ENCODE results near the gene MDK.

MDK gene

DNA sequence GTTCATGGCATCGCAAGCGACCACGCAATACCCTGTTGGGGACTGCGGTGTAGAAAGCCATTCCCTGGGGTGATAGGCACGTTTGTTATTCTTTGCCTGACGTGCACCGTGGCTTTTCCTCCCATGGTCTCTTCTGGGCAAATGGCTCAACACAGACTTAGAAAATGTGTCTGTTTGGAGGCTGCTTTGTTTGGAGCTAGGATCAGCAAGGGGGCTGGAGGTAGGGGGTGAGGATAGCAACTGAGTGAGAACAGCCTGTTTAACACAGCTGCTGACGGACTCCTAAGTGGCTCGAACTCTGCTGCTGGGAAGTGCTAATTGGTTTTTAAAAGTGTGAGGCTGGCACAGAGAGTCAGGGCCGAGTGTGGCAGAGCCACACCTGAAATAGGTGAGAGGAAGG is 26.2 kb downstream of the MDK start:
- DNase-seq, result no peak

GRCh38 chr11:46408407-46408986 is 27.0 kb downstream of the MDK start:
- DNase-seq, result no peak

GRCh38 chr11:46410021-46410420 is 28.6 kb downstream of the MDK start:
- no peak for DNase-seq

GRCh38 chr11:46413760-46414465 is 32.4 kb downstream of the MDK start:
- no peak for DNase-seq

DNA sequence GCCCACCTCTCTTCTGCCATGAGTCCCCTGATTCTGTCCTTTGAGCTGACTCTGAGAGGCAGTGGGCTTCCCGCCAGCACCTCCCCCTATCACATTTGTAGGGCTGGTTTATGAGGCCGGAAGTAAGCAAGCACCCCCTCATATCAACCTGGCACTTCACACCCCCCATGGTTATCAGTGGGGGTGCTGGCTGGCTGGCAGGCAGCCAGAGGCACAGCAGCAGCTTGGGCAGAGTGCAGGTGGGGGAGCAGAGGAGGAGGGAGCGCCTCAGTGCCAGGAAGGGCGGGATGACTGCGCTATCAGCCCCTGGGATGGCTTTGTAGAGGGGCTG is 33.0 kb downstream of the MDK start:
- DNase-seq, result no peak

DNA sequence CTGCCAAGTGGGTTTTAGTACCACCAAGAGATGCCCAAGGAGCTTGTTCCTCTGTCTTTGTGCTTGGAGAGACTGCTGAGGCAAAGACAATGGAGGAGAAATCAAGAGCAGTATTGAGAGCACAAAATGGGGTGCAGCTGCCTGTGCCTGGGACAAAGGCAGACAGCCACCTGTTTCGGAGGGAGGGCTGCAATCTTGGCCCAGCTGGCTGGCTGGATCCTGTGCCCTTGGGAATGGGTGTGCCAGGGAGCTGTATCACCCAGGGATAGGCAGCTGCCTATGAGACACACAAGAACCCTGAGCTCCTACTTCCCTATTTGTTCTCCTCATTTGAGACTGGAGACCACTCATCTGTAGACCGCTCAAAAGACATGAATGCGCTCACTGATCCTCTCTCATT is 33.4 kb downstream of the MDK start:
- no peak for DNase-seq

DNA sequence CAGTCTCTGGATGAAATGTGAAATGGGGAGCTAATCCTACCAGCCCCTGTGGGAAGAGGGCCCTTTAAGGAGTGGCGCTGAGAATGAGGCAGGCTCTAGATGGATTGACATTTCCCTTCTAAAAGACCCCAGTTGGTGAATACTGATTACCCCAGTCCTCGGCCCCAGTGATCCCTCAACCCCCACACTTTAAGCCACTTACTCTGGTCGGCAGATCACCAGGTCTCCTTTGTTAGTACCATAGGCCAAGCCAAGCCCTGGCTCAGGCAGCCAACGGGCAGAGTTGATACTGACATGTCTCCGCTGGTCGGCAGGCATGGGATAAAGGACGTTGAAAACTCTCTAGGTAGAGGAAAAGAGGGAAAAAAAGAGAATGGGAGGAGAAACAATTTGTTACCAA is 36.2 kb downstream of the MDK start:
- DNase-seq, result no peak

- no peak for DNase-seq
These were observed 37.3 kb downstream of the MDK start for GRCh38 chr11:46418751-46419150.

GRCh38 chr11:46420513-46420912 is 39.0 kb downstream of the MDK start:
- DNase-seq, result no peak

DNA sequence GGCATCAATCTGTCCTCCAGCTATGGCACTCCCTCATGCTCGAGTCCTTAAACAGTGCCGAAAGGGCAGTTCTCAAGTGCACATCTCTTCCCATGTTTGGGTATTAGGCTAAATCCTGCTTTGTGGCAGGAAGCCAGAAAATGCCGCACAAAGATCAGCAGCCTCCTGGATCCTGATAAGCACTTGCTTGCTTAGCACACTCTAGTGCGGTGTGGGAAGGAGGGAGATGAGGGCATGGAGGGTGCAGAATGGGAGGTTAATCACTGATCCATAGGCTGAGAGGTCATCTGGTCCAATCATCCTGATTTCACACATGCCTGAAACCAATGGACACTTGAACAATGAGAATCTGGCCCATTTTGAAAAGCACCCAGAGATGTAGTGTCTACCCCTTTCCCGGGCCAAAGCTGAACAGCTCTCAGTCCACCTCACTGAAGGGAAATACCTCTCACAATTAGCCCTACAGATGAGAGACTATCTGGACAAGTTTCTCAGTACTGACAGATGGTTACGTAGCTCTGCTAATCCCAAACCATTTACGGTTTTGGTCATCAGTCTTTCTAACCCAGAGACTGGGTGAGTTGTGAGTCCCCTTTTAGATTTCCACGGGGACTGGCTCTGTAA is 39.9 kb downstream of the MDK start:
- DNase-seq, result no peak

DNA sequence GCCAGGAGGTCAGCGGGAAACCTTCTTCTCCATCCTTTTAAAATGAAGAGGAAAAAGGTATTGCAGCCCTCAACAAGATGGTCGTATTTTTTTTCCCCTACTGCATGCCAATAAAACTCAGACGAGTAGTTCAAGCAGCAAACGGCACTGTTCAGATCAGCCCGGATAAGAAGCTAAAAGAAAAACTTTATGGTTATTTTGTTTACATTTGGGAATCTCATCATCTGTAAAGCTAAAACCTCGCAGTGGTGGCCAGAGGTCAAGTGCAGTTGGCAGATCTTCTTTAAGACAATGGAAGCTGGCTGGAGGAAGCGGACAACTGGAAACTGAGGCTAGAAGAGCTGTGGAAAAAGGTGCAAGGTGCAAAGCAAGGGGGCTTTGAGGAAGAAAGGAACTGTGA is 41.1 kb downstream of the MDK start:
- DNase-seq, result no peak

GRCh38 chr11:46426233-46426991 is 44.9 kb downstream of the MDK start:
- no peak for DNase-seq

GRCh38 chr11:46427364-46427763 is 45.9 kb downstream of the MDK start:
- no peak for DNase-seq

GRCh38 chr11:46429717-46430116 is 48.2 kb downstream of the MDK start:
- no peak for DNase-seq

DNA sequence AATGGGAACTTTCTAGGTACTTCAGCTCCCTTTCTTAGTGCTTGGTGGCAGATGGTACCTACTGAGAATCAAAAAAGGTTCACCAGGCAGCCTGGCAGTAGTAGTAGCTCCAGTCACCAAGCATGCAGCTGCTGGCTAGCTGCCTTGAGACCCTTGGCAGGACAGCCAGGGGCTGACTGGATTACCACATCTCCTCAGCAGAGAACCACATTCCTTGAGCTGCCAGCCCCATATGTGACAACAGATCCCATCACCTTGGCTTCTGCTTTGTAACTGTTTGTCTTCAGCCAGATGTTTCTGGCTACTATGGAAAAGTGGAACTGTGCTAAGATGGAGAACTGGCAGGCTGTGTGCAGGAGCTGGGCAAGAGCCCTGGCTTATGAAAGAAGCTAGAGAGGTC is 49.7 kb downstream of the MDK start:
- DNase-seq, result no peak
